ENCODE results near the gene TLCD2. TPM values are rescaled to one million over a fixed set of nuclear protein-coding genes. Genes with fewer than 3 reads are reported as not detected.

Gene TLCD2
- total and polyA plus RNA-seq, 2 of the 13 experiments (the other 11 are each of a cell fraction or from before 2014, with no cell fraction given): 0.90 to 1.1 TPM

DNA sequence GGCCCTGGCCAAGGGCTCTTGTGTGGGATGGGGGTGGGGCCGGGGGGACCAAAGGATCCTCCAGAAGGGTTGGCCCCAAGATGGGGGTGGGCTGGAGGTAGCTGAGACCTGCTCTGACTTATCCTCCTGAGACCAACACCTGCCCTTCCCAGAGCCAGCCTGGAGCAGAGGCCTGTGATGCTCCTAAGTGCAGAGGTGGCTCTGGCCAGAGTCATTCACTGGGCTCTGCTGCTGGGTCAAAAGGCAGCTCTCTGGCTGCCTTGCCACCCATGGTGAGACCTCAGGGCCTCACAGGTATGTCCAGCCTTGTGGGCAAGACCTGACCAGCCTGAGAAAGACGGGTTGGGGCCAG lies 32.9 kb upstream of the TLCD2 start (continued):
- TF ChIP-seq, protein P1, sequence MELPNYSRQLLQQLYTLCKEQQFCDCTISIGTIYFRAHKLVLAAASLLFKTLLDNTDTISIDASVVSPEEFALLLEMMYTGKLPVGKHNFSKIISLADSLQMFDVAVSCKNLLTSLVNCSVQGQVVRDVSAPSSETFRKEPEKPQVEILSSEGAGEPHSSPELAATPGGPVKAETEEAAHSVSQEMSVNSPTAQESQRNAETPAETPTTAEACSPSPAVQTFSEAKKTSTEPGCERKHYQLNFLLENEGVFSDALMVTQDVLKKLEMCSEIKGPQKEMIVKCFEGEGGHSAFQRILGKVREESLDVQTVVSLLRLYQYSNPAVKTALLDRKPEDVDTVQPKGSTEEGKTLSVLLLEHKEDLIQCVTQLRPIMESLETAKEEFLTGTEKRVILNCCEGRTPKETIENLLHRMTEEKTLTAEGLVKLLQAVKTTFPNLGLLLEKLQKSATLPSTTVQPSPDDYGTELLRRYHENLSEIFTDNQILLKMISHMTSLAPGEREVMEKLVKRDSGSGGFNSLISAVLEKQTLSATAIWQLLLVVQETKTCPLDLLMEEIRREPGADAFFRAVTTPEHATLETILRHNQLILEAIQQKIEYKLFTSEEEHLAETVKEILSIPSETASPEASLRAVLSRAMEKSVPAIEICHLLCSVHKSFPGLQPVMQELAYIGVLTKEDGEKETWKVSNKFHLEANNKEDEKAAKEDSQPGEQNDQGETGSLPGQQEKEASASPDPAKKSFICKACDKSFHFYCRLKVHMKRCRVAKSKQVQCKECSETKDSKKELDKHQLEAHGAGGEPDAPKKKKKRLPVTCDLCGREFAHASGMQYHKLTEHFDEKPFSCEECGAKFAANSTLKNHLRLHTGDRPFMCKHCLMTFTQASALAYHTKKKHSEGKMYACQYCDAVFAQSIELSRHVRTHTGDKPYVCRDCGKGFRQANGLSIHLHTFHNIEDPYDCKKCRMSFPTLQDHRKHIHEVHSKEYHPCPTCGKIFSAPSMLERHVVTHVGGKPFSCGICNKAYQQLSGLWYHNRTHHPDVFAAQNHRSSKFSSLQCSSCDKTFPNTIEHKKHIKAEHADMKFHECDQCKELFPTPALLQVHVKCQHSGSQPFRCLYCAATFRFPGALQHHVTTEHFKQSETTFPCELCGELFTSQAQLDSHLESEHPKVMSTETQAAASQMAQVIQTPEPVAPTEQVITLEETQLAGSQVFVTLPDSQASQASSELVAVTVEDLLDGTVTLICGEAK (IDR thresholded peaks at IDR 0.05): no peak
- TF ChIP-seq, protein P1 (CRISPR knock-in tag; IDR thresholded peaks at IDR 0.05): peak; percentile 32; the same call in 1 of the 2 replicates
- TF ChIP-seq ZNF460 (CRISPR knock-in tag; IDR thresholded peaks at IDR 0.05; ENCODE audit: borderline replicate concordance): no peak
- peak; percentile 13; the same call in 1 of the 2 replicates for TF ChIP-seq YEATS4 (CRISPR knock-in tag; IDR thresholded peaks at IDR 0.05; ENCODE audit: borderline replicate concordance)
- no peak for TF ChIP-seq PTBP1 (IDR thresholded peaks at IDR 0.05; ENCODE audit: low read depth, low read length, poor library complexity, severe bottlenecking)
- TF ChIP-seq ZNF564 (CRISPR knock-in tag; IDR thresholded peaks at IDR 0.05): 0 out of 2 replicates have a peak, but pooled peaks have one; percentile 18
- peak; percentile 44 for TF ChIP-seq AGO2 (optimal IDR thresholded peaks at IDR 0.05; ENCODE audit: low read depth, low read length)
- TF ChIP-seq, protein P2, sequence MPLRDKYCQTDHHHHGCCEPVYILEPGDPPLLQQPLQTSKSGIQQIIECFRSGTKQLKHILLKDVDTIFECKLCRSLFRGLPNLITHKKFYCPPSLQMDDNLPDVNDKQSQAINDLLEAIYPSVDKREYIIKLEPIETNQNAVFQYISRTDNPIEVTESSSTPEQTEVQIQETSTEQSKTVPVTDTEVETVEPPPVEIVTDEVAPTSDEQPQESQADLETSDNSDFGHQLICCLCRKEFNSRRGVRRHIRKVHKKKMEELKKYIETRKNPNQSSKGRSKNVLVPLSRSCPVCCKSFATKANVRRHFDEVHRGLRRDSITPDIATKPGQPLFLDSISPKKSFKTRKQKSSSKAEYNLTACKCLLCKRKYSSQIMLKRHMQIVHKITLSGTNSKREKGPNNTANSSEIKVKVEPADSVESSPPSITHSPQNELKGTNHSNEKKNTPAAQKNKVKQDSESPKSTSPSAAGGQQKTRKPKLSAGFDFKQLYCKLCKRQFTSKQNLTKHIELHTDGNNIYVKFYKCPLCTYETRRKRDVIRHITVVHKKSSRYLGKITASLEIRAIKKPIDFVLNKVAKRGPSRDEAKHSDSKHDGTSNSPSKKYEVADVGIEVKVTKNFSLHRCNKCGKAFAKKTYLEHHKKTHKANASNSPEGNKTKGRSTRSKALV (CRISPR knock-in tag; IDR thresholded peaks at IDR 0.05): no peak
- no peak for TF ChIP-seq WIZ (CRISPR knock-in tag; IDR thresholded peaks at IDR 0.05)
- TF ChIP-seq ZFX (CRISPR knock-in tag; IDR thresholded peaks at IDR 0.05; ENCODE audit: low read depth): peak; percentile 24
- 0 out of 2 replicates have a peak, but pooled peaks have one; percentile 41 for TF ChIP-seq PAF1 (CRISPR knock-in tag; IDR thresholded peaks at IDR 0.05)
- TF ChIP-seq MAFG (CRISPR knock-in tag; IDR thresholded peaks at IDR 0.05): no peak
- TF ChIP-seq, protein P3, sequence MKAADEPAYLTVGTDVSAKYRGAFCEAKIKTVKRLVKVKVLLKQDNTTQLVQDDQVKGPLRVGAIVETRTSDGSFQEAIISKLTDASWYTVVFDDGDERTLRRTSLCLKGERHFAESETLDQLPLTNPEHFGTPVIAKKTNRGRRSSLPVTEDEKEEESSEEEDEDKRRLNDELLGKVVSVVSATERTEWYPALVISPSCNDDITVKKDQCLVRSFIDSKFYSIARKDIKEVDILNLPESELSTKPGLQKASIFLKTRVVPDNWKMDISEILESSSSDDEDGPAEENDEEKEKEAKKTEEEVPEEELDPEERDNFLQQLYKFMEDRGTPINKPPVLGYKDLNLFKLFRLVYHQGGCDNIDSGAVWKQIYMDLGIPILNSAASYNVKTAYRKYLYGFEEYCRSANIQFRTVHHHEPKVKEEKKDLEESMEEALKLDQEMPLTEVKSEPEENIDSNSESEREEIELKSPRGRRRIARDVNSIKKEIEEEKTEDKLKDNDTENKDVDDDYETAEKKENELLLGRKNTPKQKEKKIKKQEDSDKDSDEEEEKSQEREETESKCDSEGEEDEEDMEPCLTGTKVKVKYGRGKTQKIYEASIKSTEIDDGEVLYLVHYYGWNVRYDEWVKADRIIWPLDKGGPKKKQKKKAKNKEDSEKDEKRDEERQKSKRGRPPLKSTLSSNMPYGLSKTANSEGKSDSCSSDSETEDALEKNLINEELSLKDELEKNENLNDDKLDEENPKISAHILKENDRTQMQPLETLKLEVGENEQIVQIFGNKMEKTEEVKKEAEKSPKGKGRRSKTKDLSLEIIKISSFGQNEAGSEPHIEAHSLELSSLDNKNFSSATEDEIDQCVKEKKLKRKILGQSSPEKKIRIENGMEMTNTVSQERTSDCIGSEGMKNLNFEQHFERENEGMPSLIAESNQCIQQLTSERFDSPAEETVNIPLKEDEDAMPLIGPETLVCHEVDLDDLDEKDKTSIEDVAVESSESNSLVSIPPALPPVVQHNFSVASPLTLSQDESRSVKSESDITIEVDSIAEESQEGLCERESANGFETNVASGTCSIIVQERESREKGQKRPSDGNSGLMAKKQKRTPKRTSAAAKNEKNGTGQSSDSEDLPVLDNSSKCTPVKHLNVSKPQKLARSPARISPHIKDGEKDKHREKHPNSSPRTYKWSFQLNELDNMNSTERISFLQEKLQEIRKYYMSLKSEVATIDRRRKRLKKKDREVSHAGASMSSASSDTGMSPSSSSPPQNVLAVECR (CRISPR knock-in tag; IDR thresholded peaks at IDR 0.05; ENCODE audit: borderline replicate concordance): peak; percentile 50
- no peak for TF ChIP-seq ZNF556 (CRISPR knock-in tag; IDR thresholded peaks at IDR 0.05; ENCODE audit: borderline replicate concordance)

Measured in HepG2 (cell line).